ENCODE measurements around the gene AKAP13. TPM values are rescaled to one million over a fixed set of nuclear protein-coding genes. Genes with fewer than 3 reads are reported as not detected.
A peak's percentile ranks its signal among the peaks of the same experiment; 100 is the strongest.

AKAP13 gene
- total RNA-seq, 1 experiment from 2014 or later = 47.3 TPM

- Mint-ChIP-seq H3K4me3 (no peak overlapping the region), H3K36me3 (ENCODE audit: insufficient read depth in 1 of 3, low read depth in 3 of 3) (peaks cover 7 to 14% (median 10%) of the 10 kb centered on the region in 3 experiments), H3K9me3 (no peaks in the 10 kb centered on the region), H3K27ac (peak overlapping the region in 2 of 3 experiments; percentile 39 to 67; a peak in 1 of 7 replicates), H3K27me3 (ENCODE audit: low read depth) (no peaks in the 10 kb centered on the region), H3K4me1 (peaks cover 47 to 51% of the 10 kb centered on the region in 2 experiments)
- no peaks in the 10 kb centered on the region for H3K23me2 ChIP-seq (ENCODE audit: insufficient read length, low read depth, low read length, poor library complexity, severe bottlenecking)
- peaks cover 14% of the 10 kb centered on the region; the same call in 1 of the 2 replicates for H3K79me2 ChIP-seq (ENCODE audit: insufficient read depth, low read length)
- no peak overlapping the region for H3K4ac ChIP-seq (ENCODE audit: low read depth, low read length)
- H3K14ac ChIP-seq (ENCODE audit: insufficient read depth, low read length) = no peak overlapping the region
- no peak overlapping the region for H3K23ac ChIP-seq (ENCODE audit: insufficient read length, low read depth, low read length)
- H2BK15ac ChIP-seq (ENCODE audit: low read depth, low read length) = no peak overlapping the region
- no peak overlapping the region for H3K9ac ChIP-seq (ENCODE audit: extremely low read depth, insufficient read length, low read length)
- H3K27me3 ChIP-seq (ENCODE audit: insufficient read depth, low read length) = no peaks in the 10 kb centered on the region
- no peak overlapping the region for H4K8ac ChIP-seq (replicated peaks; ENCODE audit: insufficient read length, low read depth, low read length)
- peaks cover 14% of the 10 kb centered on the region; the same call in 1 of the 2 replicates for H3K4me1 ChIP-seq (ENCODE audit: insufficient read depth, low read length)
- H3K27ac ChIP-seq (ENCODE audit: insufficient read length, low read depth, low read length) = no peak overlapping the region
- DNase-seq = no peak
- H3K9me3 ChIP-seq (ENCODE audit: control insufficient read depth, low read depth, low read length) = no peaks in the 10 kb centered on the region
- TF ChIP-seq CTCF (conservative IDR thresholded peaks at IDR 0.05) = no peak
- no peak overlapping the region for H2AFZ ChIP-seq (ENCODE audit: low read length)
- no peak overlapping the region for H3K4me2 ChIP-seq (ENCODE audit: insufficient read depth, insufficient read length, low read length)
- no peak overlapping the region for H4K91ac ChIP-seq (ENCODE audit: insufficient read length, low read depth, low read length)
- H4K5ac ChIP-seq (ENCODE audit: insufficient read length, low read depth, low read length) = no peak overlapping the region
- no peak overlapping the region for H2BK120ac ChIP-seq (ENCODE audit: low read depth, low read length, poor library complexity, severe bottlenecking)
- H2AK5ac ChIP-seq (ENCODE audit: insufficient read length, low read length) = no peak overlapping the region
- H2BK12ac ChIP-seq (ENCODE audit: insufficient read length, low read depth, low read length) = no peak overlapping the region
- H3K79me1 ChIP-seq (ENCODE audit: insufficient read depth, low read depth, low read length, poor library complexity, severe bottlenecking) = peaks cover 3% of the 10 kb centered on the region
- H3T11ph ChIP-seq (ENCODE audit: low read length) = no peak overlapping the region
- H2BK5ac ChIP-seq (ENCODE audit: insufficient read length, low read length) = no peak overlapping the region
- no peak overlapping the region for H2BK20ac ChIP-seq (ENCODE audit: low read depth, low read length, poor library complexity, severe bottlenecking)
- H3K18ac ChIP-seq (ENCODE audit: insufficient read length, low read depth, low read length) = no peak overlapping the region
- WGBS (ENCODE audit: extremely low coverage, insufficient read length, low lambda C conversion rate) = no CpG with 5 or more reads among the region's 3 CpGs
- no peak overlapping the region for H3K56ac ChIP-seq (ENCODE audit: insufficient read length, low read depth, low read length)
- no peaks in the 10 kb centered on the region for H4K20me1 ChIP-seq (ENCODE audit: control insufficient read depth, insufficient read depth, insufficient read length)
Observed at GRCh38 chr15:85786781-85787114, 406.3 kb downstream of the AKAP13 start.
